Ovary (tissue), 9 donors: ENCODE data around the gene CLK3. TPM values are rescaled to one million over a fixed set of nuclear protein-coding genes. Genes with fewer than 3 reads are reported as not detected.
A peak's percentile ranks its signal among the peaks of the same experiment; 100 is the strongest.

ENCODE experiments used
- DNase-seq, 5 donors: peaks; one replicate each; pipeline ENCODE4 v3.0.0-alpha.2; 2019 to 2020
- H3K27ac ChIP-seq, 2 donors: fragments of 200-600 bp; one replicate each; pipeline versions ENCODE4 v1.5.1 to v1.8.0; 2019 to 2022
- H3K27me3 ChIP-seq: fragments of 200-600 bp; one replicate; pipeline ENCODE4 v1.8.0; 2022
- H3K36me3 ChIP-seq: fragments of 200-600 bp; sonication (generic); one replicate; pipeline ENCODE4 v1.5.1; 2019
- H3K4me1 ChIP-seq: one replicate; pipeline ENCODE4 v1.8.1; 2013; ENCODE audit warnings: mild to moderate bottlenecking, moderate library complexity; ENCODE audit not compliant: insufficient read depth
- H3K4me3 ChIP-seq: fragments of 200-600 bp; sonication (generic); one replicate; pipeline ENCODE4 v1.5.1; 2017
- H3K9me3 ChIP-seq, 2 donors: fragments of 200-600 bp in 1 of 2; sonication (generic) in 1 of 2; one replicate each; pipeline versions ENCODE4 v1.5.1 to v1.8.1; 2013 to 2019; ENCODE audit warnings: mild to moderate bottlenecking in 1 of 2, moderate library complexity in 1 of 2
- CTCF ChIP-seq, 3 donors: fragments of 450-650 bp in 2 of 3; fragments of 200-600 bp in 1 of 3; IDR thresholded peaks; one replicate each; pipeline versions ENCODE4 v1.5.1 to v1.8.0; 2016 to 2022; ENCODE audit warnings: antibody characterized with exemption in 3 of 3, mild to moderate bottlenecking in 1 of 3
- EP300 ChIP-seq: sonication (generic); formaldehyde crosslinking; IDR thresholded peaks from one replicate; pipeline ENCODE4 v1.6.1; 2017; ENCODE audit warnings: antibody characterized with exemption
- POLR2A ChIP-seq: fragments of 450-650 bp; IDR thresholded peaks from one replicate; pipeline ENCODE4 v1.6.1; 2017; ENCODE audit warnings: antibody characterized with exemption, mild to moderate bottlenecking, moderate library complexity
- WGBS, 3 donors: extraction: QIAGEN DNeasy Blood & Tissue Kit in 1 of 3; methylation state at CpG; one replicate each; pipeline versions ENCODE4 v1.1.5 to v1.1.7; 2013 to 2017; 5-methylcytosine and 5-hydroxymethylcytosine counted together
- intact Hi-C, 4 donors: fragments of 100-400 bp; cut with DNase I; formaldehyde crosslinking; loops; one replicate each; pipeline versions ENCODE4 v1.11.0 to v1.15.1; 2022 to 2023
- polyA plus RNA-seq, 2 donors: library from polyadenylated mRNA; stranded (reverse); fragments of 200-250 nt in 1 of 2; fragments of 350-450 nt in 1 of 2; fragmentation: Illumina TruSeq in 1 of 2; extraction: RNeasy Lipid Tissue Mini Kit (QIAGEN cat#74804) in 1 of 2; gene quantifications; one replicate each; pipeline ENCODE4 v1.2.3, GENCODE V29; 2013 to 2014
- total RNA-seq, 7 donors: library from RNA; depleted of rRNA in 2 of 7; stranded (reverse); fragments of >200 nt in 2 of 7; fragmentation: NEBNext Ultra II Directional in 3 of 7; extraction: Animal tissue kit (Norgen Biotek cat#: 25700) in 3 of 7; gene quantifications; one replicate each; pipeline versions ENCODE4 v1.1.0 to v1.2.4, GENCODE V29; 2016 to 2023
- donor health status: DM: no; HTN: no; CAD: no; lungs with moderate emphysema.
- donor health status: DM: no; HTN: no; CAD: no.
- donor health status: Bipolar disorder and iron deficiency.
- donor health status: DM: yes; HTN: yes; CAD: no.
- donor health status: DM: no; HTN: no; CAD: no.
- donor health status: DM: yes; HTN: yes; CAD: no.

CLK3 gene
- total and polyA plus RNA-seq, 9 donors: 53.2 to 110 (median 67.2) TPM

- no peaks in the 10 kb centered on the region for H3K27me3 ChIP-seq
- peak overlapping the region in 1 of 2 donors; percentile 90 for H3K27ac ChIP-seq
- H3K4me1 ChIP-seq: peaks cover 2% of the 10 kb centered on the region
- no peak for TF ChIP-seq EP300
- TF ChIP-seq POLR2A: no peak
- TF ChIP-seq CTCF (IDR thresholded peaks at IDR 0.05): no peak
- intact Hi-C loops: loop anchor here in 3 of 4 donors (2.0 to 5.0 kb wide), 3 partner anchors 75 to 160 kb away; partner anchors contain the start of gene ARID3B (in 3 of the 3)
- no peak for DNase-seq
- H3K4me3 ChIP-seq: peak overlapping the region; percentile 91
- no peaks in the 10 kb centered on the region for H3K9me3 ChIP-seq
- no peaks in the 10 kb centered on the region for H3K36me3 ChIP-seq
These were observed 1.4 kb downstream of the CLK3 start for GRCh38 chr15:74616996-74617395.

- H3K27ac ChIP-seq: no peak overlapping the region
- no peaks in the 10 kb centered on the region for H3K9me3 ChIP-seq
- peaks cover 2% of the 10 kb centered on the region for H3K4me1 ChIP-seq
- TF ChIP-seq EP300: no peak
- TF ChIP-seq CTCF (IDR thresholded peaks at IDR 0.05): no peak
- no peak for TF ChIP-seq POLR2A
- H3K4me3 ChIP-seq: no peak overlapping the region
- 58 to 73% (median 64%) methylated on average over 14 to 15 of the region's 15 CpGs for WGBS, 3 donors
- no peaks in the 10 kb centered on the region for H3K27me3 ChIP-seq
- no peaks in the 10 kb centered on the region for H3K36me3 ChIP-seq
- peak in 1 of 5 donors; percentile 7 for DNase-seq
- intact Hi-C loops: loop anchor here in 2 of 4 donors (5.0 kb wide), 2 partner anchors 77 to 162 kb away; partner anchors contain the start of gene ARID3B (in 2 of the 2)
These were observed 3.4 kb downstream of the CLK3 start for GRCh38 chr15:74618841-74619596.

DNA sequence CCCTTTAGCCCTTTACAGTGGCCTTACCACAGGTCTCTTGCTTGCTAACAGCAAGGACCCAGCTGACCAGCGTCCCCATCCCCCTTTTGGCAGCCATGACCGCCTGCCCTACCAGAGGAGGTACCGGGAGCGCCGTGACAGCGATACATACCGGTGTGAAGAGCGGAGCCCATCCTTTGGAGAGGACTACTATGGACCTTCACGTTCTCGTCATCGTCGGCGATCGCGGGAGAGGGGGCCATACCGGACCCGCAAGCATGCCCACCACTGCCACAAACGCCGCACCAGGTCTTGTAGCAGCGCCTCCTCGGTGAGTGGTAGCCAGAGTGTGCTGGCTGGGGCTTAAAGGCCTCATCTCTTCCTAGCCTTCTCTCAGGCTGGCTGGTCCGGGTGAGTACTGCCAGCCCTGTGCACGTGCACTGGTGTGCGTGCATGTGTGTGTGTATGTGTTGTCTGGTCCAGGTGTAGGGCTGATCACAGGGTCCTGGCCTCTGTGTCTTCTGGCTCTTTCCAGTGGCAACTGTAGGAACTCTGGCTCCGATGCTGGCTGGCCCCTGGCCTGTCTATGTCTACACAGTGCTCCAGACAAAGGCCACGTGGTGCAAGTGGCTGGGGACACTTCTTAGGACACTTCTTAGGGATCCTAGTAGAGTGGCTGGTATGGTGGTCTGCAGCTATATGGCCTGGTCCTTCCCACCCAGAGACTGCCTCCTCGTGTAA, 4.4 kb downstream of the CLK3 start:
- intact Hi-C loops: loop anchor here in 3 of 4 donors (5.0 to 10.0 kb wide), 3 partner anchors 78 to 235 kb away; partner anchors contain the start of gene ARID3B (in 2 of the 3)
- no peaks in the 10 kb centered on the region for H3K9me3 ChIP-seq
- peaks cover 2% of the 10 kb centered on the region for H3K4me1 ChIP-seq
- H3K36me3 ChIP-seq: no peaks in the 10 kb centered on the region
- H3K27ac ChIP-seq: no peak overlapping the region
- H3K4me3 ChIP-seq: no peak overlapping the region
- WGBS, 3 donors: 86 to 87% (median 86%) methylated on average over 27 of the region's 27 CpGs
- no peaks in the 10 kb centered on the region for H3K27me3 ChIP-seq
- TF ChIP-seq POLR2A (no peak), CTCF (IDR thresholded peaks at IDR 0.05) (no peak), EP300 (no peak)
- DNase-seq: no peak

DNA sequence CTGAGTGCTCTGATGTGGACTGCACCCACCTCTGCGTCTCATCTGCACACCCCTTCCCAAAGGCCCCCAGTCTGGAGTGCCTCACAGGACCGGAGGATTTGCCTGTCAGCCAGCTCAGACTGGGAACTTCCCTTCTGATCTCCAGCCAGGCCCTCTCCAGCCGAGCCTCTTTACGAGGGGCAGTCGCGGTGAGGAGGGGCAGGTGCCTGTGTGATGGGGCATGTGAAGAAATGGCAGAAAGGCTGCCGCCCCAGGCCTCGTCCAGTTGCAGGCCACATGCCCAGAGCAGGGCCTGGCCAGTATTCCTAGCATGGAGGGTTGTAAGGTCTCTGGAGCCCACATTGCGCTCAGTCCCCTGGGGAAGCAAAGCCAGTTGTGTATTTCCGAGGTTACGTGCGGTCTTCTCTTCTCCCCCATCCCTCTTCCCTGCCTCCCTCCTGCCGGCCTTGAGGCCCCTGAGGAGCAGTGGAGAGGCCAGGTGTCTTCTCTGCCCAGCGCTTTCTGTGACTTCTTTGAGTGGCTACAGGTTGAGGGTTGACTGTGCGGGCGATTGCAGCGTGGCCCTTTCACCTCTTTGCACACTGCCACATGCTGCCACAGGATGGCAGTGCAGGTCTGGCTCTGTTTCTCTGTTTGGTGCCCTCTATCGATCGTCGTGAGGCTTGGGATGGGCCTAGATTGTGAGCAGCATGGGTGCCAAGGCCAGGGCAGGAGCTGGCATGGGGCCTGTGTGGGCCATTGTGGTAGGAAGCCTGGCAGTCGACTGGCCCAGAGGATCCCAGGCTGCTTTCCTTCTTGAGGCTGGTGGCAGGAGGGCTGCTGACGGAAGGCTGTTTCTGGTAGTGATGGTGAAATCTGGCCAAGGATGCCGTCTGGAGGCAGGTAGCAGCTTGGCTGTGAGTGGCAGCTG, 5.3 kb downstream of the CLK3 start:
- Histone ChIP-seq H3K27me3 (no peaks in the 10 kb centered on the region), H3K27ac (no peak overlapping the region), H3K4me3 (no peak overlapping the region), H3K9me3 (no peaks in the 10 kb centered on the region), H3K36me3 (no peaks in the 10 kb centered on the region), H3K4me1 (peaks cover 2% of the 10 kb centered on the region)
- TF ChIP-seq EP300 (no peak), CTCF (IDR thresholded peaks at IDR 0.05) (peak in 2 of 3 donors; percentile 14 to 20), POLR2A (no peak)
- intact Hi-C loops: loop anchor here in 2 of 4 donors (10.0 kb wide), 1 partner anchor 236 kb away; no protein-coding TSS in a partner anchor
- 55 to 60% (median 59%) methylated on average over 23 of the region's 23 CpGs for WGBS, 3 donors
- DNase-seq: peak in 2 of 5 donors; percentile 15 to 51
